Measurements from ENCODE around the gene LTB.

DNA sequence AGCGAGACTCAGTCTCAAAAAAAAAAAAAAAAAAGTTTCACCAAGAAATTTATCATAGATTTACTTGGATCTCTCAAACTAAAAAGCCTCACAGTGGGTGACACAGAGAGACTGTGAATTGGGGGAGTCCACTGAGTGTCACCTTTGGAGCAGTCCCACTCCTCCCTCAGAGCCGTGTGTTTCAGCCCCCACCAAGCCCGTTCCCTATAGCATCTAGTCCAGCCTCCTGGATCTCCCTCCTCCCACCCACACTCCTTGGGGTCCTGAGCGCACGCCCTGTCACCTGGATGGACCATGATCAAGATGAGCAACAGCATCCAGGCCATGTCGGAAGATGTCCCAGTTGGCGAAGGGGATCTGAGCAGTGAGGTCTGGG is 10.2 kb upstream of the LTB start:
- TF ChIP-seq MAX (IDR thresholded peaks at IDR 0.05; ENCODE audit: low read depth, low read length) (no peak), POLR2A (IDR thresholded peaks at IDR 0.05; ENCODE audit: extremely low read depth, insufficient read length) (no peak)
- TF ChIP-seq, protein P1, sequence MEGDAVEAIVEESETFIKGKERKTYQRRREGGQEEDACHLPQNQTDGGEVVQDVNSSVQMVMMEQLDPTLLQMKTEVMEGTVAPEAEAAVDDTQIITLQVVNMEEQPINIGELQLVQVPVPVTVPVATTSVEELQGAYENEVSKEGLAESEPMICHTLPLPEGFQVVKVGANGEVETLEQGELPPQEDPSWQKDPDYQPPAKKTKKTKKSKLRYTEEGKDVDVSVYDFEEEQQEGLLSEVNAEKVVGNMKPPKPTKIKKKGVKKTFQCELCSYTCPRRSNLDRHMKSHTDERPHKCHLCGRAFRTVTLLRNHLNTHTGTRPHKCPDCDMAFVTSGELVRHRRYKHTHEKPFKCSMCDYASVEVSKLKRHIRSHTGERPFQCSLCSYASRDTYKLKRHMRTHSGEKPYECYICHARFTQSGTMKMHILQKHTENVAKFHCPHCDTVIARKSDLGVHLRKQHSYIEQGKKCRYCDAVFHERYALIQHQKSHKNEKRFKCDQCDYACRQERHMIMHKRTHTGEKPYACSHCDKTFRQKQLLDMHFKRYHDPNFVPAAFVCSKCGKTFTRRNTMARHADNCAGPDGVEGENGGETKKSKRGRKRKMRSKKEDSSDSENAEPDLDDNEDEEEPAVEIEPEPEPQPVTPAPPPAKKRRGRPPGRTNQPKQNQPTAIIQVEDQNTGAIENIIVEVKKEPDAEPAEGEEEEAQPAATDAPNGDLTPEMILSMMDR (IDR thresholded peaks at IDR 0.05; ENCODE audit: low read depth, low read length), result no peak
